ENCODE results near the gene FCHSD2.

FCHSD2 gene

GRCh38 chr11:72833083-72833733 lies 308.9 kb downstream of the FCHSD2 start:
- peak; percentile 33 for TF ChIP-seq POLR2A (IDR thresholded peaks at IDR 0.05; ENCODE audit: extremely low read depth, insufficient read length)
- no peak for TF ChIP-seq CTCF (IDR thresholded peaks at IDR 0.05; ENCODE audit: low read depth, low read length)
- TF ChIP-seq MYC (IDR thresholded peaks at IDR 0.05; ENCODE audit: low read depth, low read length) = no peak
- no peak for DNase-seq (ENCODE audit: low read depth)
- no peak overlapping the region for H3K4me3 ChIP-seq (ENCODE audit: low read depth, low read length)

- DNase-seq (ENCODE audit: low read depth) = no peak
- TF ChIP-seq MYC (IDR thresholded peaks at IDR 0.05; ENCODE audit: low read depth, low read length) = no peak
- TF ChIP-seq CTCF (IDR thresholded peaks at IDR 0.05; ENCODE audit: low read depth, low read length) = no peak
- no peak for TF ChIP-seq MAX (IDR thresholded peaks at IDR 0.05; ENCODE audit: low read depth, low read length)
- no peak overlapping the region for H3K4me3 ChIP-seq (ENCODE audit: low read depth, low read length)
Measured at GRCh38 chr11:72832301-72833082, 309.6 kb downstream of the FCHSD2 start.

- peak; percentile 80 for DNase-seq (ENCODE audit: low read depth)
- TF ChIP-seq POLR2A (IDR thresholded peaks at IDR 0.05; ENCODE audit: extremely low read depth, insufficient read length) (peak; percentile 30), MYC (IDR thresholded peaks at IDR 0.05; ENCODE audit: low read depth, low read length) (no peak), CTCF (IDR thresholded peaks at IDR 0.05; ENCODE audit: low read depth, low read length) (peak; percentile 93), MAX (IDR thresholded peaks at IDR 0.05; ENCODE audit: low read depth, low read length) (peak; percentile 71; the same call in 1 of the 2 replicates)
- H3K4me3 ChIP-seq (ENCODE audit: low read depth, low read length) = no peak overlapping the region
Measured at GRCh38 chr11:72831521-72832300, 310.4 kb downstream of the FCHSD2 start.

GRCh38 chr11:72829884-72830533 lies 312.1 kb downstream of the FCHSD2 start:
- DNase-seq (ENCODE audit: low read depth) = peak; percentile 11
- no peak overlapping the region for H3K4me3 ChIP-seq (ENCODE audit: low read depth, low read length)
- no peak for TF ChIP-seq POLR2A (IDR thresholded peaks at IDR 0.05; ENCODE audit: extremely low read depth, insufficient read length)
- no peak for TF ChIP-seq MYC (IDR thresholded peaks at IDR 0.05; ENCODE audit: low read depth, low read length)
- no peak for TF ChIP-seq MAX (IDR thresholded peaks at IDR 0.05; ENCODE audit: low read depth, low read length)
- no peak for TF ChIP-seq CTCF (IDR thresholded peaks at IDR 0.05; ENCODE audit: low read depth, low read length)

- no peak overlapping the region for H3K4me3 ChIP-seq (ENCODE audit: low read depth, low read length)
- no peak for DNase-seq (ENCODE audit: low read depth)
- no peak for TF ChIP-seq CTCF (IDR thresholded peaks at IDR 0.05; ENCODE audit: low read depth, low read length)
- no peak for TF ChIP-seq POLR2A (IDR thresholded peaks at IDR 0.05; ENCODE audit: extremely low read depth, insufficient read length)
- no peak for TF ChIP-seq MYC (IDR thresholded peaks at IDR 0.05; ENCODE audit: low read depth, low read length)
Measured at GRCh38 chr11:72829178-72829577, 312.9 kb downstream of the FCHSD2 start.

Data from NB4 (cell line).